OCI-LY1 (cell line): ENCODE measurements around the gene CMTM4.
A peak's percentile ranks its signal among the peaks of the same experiment; 100 is the strongest.

ENCODE experiments used
- H2AFZ ChIP-seq: fragments of 200-600 bp; sonication (generic), shearing (Covaris generic); 2 replicates; pipeline ENCODE4 v1.6.0; 2014; ENCODE audit warnings: antibody characterized with exemption, mild to moderate bottlenecking, low read length
- H3F3A ChIP-seq: fragments of 200-600 bp; sonication (generic), shearing (Covaris generic); 2 replicates; pipeline ENCODE4 v1.6.0; 2014; ENCODE audit warnings: mild to moderate bottlenecking, antibody characterized with exemption, low read length, moderate library complexity; ENCODE audit not compliant: insufficient read depth
- H3K27ac ChIP-seq: fragments of 200-600 bp; sonication (generic); 2 replicates; pipeline ENCODE4 v1.5.1; 2014; ENCODE audit warnings: low read length, mixed run types, mild to moderate bottlenecking, low read depth; ENCODE audit not compliant: poor library complexity, severe bottlenecking
- H3K27me3 ChIP-seq: fragments of 200-600 bp; sonication (generic); 2 replicates; pipeline ENCODE4 v1.6.0; 2014; ENCODE audit warnings: antibody characterized with exemption, mild to moderate bottlenecking, low read length, moderate library complexity; ENCODE audit not compliant: insufficient read depth
- H3K36me3 ChIP-seq: fragments of 200-600 bp; sonication (generic); 2 replicates; pipeline ENCODE4 v1.6.1; 2014; ENCODE audit warnings: mild to moderate bottlenecking, antibody characterized with exemption, low read length, moderate library complexity, mixed read lengths; ENCODE audit not compliant: insufficient read depth
- H3K4me1 ChIP-seq: fragments of 200-600 bp; sonication (generic); 2 replicates; pipeline ENCODE4 v1.5.1; 2014; ENCODE audit warnings: mild to moderate bottlenecking, low read length, moderate library complexity; ENCODE audit not compliant: insufficient read depth, severe bottlenecking
- H3K4me2 ChIP-seq: fragments of 200-600 bp; sonication (generic), shearing (Covaris generic); 2 replicates; pipeline ENCODE4 v1.6.1; 2014; ENCODE audit warnings: low read length
- H3K4me3 ChIP-seq: fragments of 200-600 bp; sonication (generic); 2 replicates; pipeline ENCODE4 v1.5.1; 2014; ENCODE audit warnings: low read length, low read depth, mild to moderate bottlenecking, mixed read lengths; ENCODE audit not compliant: poor library complexity, severe bottlenecking
- H3K79me2 ChIP-seq: fragments of 200-600 bp; shearing (Covaris generic); 2 replicates; pipeline ENCODE4 v1.6.1; 2016; ENCODE audit warnings: mixed run types, low read length, mixed read lengths; ENCODE audit not compliant: insufficient read depth
- H3K9ac ChIP-seq: fragments of 200-600 bp; sonication (generic), shearing (Covaris generic); 2 replicates; pipeline ENCODE4 v1.6.1; 2014; ENCODE audit warnings: mild to moderate bottlenecking, low read length, mixed read lengths
- H3K9me2 ChIP-seq: fragments of 200-600 bp; sonication (generic), shearing (Covaris generic); 2 replicates; pipeline ENCODE4 v1.6.1; 2014; ENCODE audit warnings: low read depth, mild to moderate bottlenecking, low read length, mixed read lengths
- H3K9me3 ChIP-seq: fragments of 200-600 bp; shearing (Covaris generic); 2 replicates; pipeline ENCODE4 v1.6.1; 2014; ENCODE audit warnings: low read length, mixed read lengths
- H4K20me1 ChIP-seq: fragments of 200-600 bp; sonication (generic), shearing (Covaris generic); 2 replicates; pipeline ENCODE4 v1.6.0; 2016; ENCODE audit warnings: mild to moderate bottlenecking, low read length; ENCODE audit not compliant: insufficient read depth
- EZH2 ChIP-seq: fragments of 200-600 bp; sonication (generic), shearing (Covaris generic); IDR thresholded peaks from 2 replicates; pipeline ENCODE4 v1.8.0; 2017; ENCODE audit warnings: borderline replicate concordance, mixed run types, mild to moderate bottlenecking, antibody characterized with exemption, low read length, moderate library complexity, mixed read lengths
- TF ChIP-seq, protein P1 (sequence below): fragments of 200-600 bp; sonication (generic), shearing (Covaris generic); IDR thresholded peaks from 2 replicates; pipeline ENCODE4 v1.5.1; 2017; ENCODE audit warnings: mild to moderate bottlenecking, antibody characterized with exemption, low read length, moderate library complexity, mixed read lengths

The CMTM4 gene

DNA sequence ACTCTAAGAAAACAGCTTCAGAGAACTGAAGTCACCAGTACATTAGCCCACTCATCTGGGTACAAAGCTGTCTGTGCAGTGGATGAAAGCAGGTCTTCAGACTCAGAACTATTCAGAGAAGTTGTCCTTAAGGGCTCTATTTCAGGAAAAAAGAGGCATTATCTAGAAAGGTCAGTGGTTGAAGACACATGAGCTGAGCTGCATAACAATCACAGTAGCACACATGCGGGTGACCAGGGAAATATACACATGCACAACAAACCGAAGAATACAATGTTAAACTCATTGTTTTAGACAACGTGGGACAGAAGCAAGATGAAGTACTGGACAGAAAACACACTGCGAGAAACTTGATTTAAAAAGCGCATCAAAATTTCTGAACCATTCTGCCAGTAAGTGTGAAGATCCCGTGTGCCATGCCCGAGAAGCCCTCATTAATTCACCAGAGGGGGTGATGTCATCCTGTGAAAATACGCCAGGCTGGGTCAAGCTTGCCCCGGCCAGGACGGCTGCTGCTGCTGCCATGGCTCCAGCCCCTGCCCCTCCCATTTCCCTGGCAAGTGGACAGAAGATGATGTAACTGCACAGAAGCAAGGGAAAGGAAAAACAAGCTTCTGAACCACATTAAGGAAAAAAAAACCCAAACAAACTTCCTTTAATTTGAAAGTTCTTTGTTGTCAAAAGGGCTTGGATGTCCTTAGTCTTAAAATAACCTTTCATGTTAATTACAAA is 44.8 kb upstream of the CMTM4 start:
- H3F3A ChIP-seq, result no peaks in the 10 kb centered on the region
- H3K27ac ChIP-seq, result no peak overlapping the region
- no peak overlapping the region for H3K4me2 ChIP-seq
- no peaks in the 10 kb centered on the region for H3K4me1 ChIP-seq
- no peak for TF ChIP-seq EZH2
- TF ChIP-seq, protein P1, sequence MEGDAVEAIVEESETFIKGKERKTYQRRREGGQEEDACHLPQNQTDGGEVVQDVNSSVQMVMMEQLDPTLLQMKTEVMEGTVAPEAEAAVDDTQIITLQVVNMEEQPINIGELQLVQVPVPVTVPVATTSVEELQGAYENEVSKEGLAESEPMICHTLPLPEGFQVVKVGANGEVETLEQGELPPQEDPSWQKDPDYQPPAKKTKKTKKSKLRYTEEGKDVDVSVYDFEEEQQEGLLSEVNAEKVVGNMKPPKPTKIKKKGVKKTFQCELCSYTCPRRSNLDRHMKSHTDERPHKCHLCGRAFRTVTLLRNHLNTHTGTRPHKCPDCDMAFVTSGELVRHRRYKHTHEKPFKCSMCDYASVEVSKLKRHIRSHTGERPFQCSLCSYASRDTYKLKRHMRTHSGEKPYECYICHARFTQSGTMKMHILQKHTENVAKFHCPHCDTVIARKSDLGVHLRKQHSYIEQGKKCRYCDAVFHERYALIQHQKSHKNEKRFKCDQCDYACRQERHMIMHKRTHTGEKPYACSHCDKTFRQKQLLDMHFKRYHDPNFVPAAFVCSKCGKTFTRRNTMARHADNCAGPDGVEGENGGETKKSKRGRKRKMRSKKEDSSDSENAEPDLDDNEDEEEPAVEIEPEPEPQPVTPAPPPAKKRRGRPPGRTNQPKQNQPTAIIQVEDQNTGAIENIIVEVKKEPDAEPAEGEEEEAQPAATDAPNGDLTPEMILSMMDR, result no peak
- no peaks in the 10 kb centered on the region for H3K9me2 ChIP-seq
- no peak overlapping the region for H3K9ac ChIP-seq
- H3K9me3 ChIP-seq, result no peaks in the 10 kb centered on the region
- no peak overlapping the region for H3K4me3 ChIP-seq
- H4K20me1 ChIP-seq, result no peaks in the 10 kb centered on the region
- no peaks in the 10 kb centered on the region for H3K79me2 ChIP-seq
- H3K27me3 ChIP-seq, result no peaks in the 10 kb centered on the region
- peaks cover 78% of the 10 kb centered on the region for H3K36me3 ChIP-seq
- no peak overlapping the region for H2AFZ ChIP-seq

DNA sequence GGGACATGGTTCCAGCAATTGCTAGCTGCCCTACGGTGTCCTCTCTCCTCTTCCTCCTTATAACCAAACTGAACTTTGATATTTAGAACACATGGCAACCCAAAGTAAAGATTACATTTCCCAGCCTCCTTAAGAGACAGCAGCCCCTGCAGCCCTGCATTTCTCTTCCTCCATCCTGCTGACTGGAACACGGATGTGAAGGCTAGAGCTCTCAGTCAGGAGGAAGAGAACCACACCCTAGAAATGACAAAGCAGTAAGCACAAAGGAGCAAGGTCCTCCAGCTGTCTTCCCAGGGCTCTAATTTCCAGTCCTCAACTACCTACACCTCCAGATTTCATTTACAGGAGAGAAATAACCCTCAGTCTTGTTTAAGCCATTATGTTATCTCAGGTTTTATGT is 44.0 kb upstream of the CMTM4 start:
- no peak overlapping the region for H2AFZ ChIP-seq
- H3K9me2 ChIP-seq, result no peaks in the 10 kb centered on the region
- no peaks in the 10 kb centered on the region for H4K20me1 ChIP-seq
- no peaks in the 10 kb centered on the region for H3K4me1 ChIP-seq
- H3K79me2 ChIP-seq, result no peaks in the 10 kb centered on the region
- TF ChIP-seq, protein P1, result no peak
- TF ChIP-seq EZH2, result no peak
- no peak overlapping the region for H3K9ac ChIP-seq
- no peaks in the 10 kb centered on the region for H3F3A ChIP-seq
- no peaks in the 10 kb centered on the region for H3K9me3 ChIP-seq
- H3K27ac ChIP-seq, result no peak overlapping the region
- H3K4me2 ChIP-seq, result no peak overlapping the region
- H3K4me3 ChIP-seq, result no peak overlapping the region
- peaks cover 82% of the 10 kb centered on the region for H3K36me3 ChIP-seq
- no peaks in the 10 kb centered on the region for H3K27me3 ChIP-seq

DNA sequence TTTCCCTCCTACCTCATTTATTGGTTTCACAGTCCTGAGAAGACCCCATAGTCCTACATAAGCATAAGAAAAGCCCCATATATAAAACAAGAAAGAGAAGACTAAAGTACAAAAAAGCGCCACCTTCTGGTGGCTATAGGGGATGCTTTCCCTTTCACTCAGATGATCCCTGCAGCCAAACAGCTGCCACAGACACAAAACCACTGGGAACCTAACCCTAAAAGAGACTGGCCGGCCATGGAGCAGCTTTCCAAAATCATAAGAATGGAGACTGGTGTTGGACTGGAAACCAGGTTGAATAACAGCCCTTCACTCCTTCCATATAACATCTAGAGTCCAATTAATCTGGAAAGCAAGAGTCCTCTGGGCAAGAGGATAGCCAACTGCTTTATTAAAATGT is 43.5 kb upstream of the CMTM4 start:
- no peaks in the 10 kb centered on the region for H3K79me2 ChIP-seq

More for the DNA sequence above, 43.5 kb upstream of the CMTM4 start:
- Histone ChIP-seq H3K27ac (no peak overlapping the region), H3K4me3 (no peak overlapping the region), H3K27me3 (no peaks in the 10 kb centered on the region), H3F3A (no peaks in the 10 kb centered on the region), H4K20me1 (no peaks in the 10 kb centered on the region), H2AFZ (no peak overlapping the region), H3K9me3 (no peaks in the 10 kb centered on the region), H3K4me1 (no peaks in the 10 kb centered on the region), H3K4me2 (no peak overlapping the region), H3K36me3 (peaks cover 84% of the 10 kb centered on the region), H3K9ac (no peak overlapping the region), H3K9me2 (no peaks in the 10 kb centered on the region)
- TF ChIP-seq EZH2, result no peak
- TF ChIP-seq, protein P1, result peak; percentile 76
